Measurements from ENCODE around the gene IPCEF1. TPM values are rescaled to one million over a fixed set of nuclear protein-coding genes. Genes with fewer than 3 reads are reported as not detected.

The IPCEF1 gene
- total and polyA plus RNA-seq, 2 donors (not counting 3 experiments of a cell fraction or from before 2014, with no cell fraction given): 0.01 to 0.51 TPM

- H3K9me1 ChIP-seq (replicated peaks; ENCODE audit: control insufficient read depth, extremely low read depth, insufficient read depth, low read length): no peaks in the 10 kb centered on the region
- H3K9me3 ChIP-seq (replicated peaks; ENCODE audit: control insufficient read depth, insufficient read depth, low read length): no peaks in the 10 kb centered on the region
- BruUV-seq (replicated peaks): no TSS peak
- H2AFZ ChIP-seq (ENCODE audit: low read depth, low read length): no peak overlapping the region
- no peak overlapping the region for H3K4me3 ChIP-seq (replicated peaks in 1 of 3; ENCODE audit: insufficient read depth in 1 of 3, low read depth in 1 of 3, low read length in 3 of 3)
- no peaks in the 10 kb centered on the region for H3K79me2 ChIP-seq (ENCODE audit: control insufficient read depth, insufficient read depth, low read length)
- H3K27ac ChIP-seq (ENCODE audit: insufficient read depth, low read depth, low read length): no peak overlapping the region
- no peaks in the 10 kb centered on the region for H3K27me3 ChIP-seq (ENCODE audit: control insufficient read depth in 2 of 2, insufficient read depth in 2 of 2, low read length in 2 of 2)
- ChIA-PET CTCF (no interaction called here), POLR2A (no interaction called here)
- H4K20me1 ChIP-seq (replicated peaks; ENCODE audit: control insufficient read depth, extremely low read depth, insufficient read depth, low read length): no peaks in the 10 kb centered on the region
- H3K4me2 ChIP-seq (ENCODE audit: insufficient read depth, low read length): no peak overlapping the region
- dilution Hi-C loops (cut with MboI; ENCODE audit: extremely low pct_ligation_motif_present, low sequenced_read_pairs) (no loop called here), intact Hi-C loops (cut with micrococcal nuclease) (no loop called here)
- no peaks in the 10 kb centered on the region for H3K36me3 ChIP-seq (ENCODE audit: control insufficient read depth in 2 of 2, extremely low read depth in 1 of 2, insufficient read depth in 2 of 2, low read length in 2 of 2)
- H3K9ac ChIP-seq (replicated peaks; ENCODE audit: extremely low read depth, insufficient read depth, low read length): no peak overlapping the region
- TF ChIP-seq POLR2AphosphoS5 (IDR thresholded peaks at IDR 0.05; ENCODE audit: insufficient read depth, low read depth, low read length) (no peak), FOS (IDR thresholded peaks at IDR 0.05; ENCODE audit: borderline replicate concordance, insufficient read depth, low read length) (no peak), POLR2A (IDR thresholded peaks at IDR 0.05; ENCODE audit: low read depth, low read length) (no peak), GATA2 (IDR thresholded peaks at IDR 0.05; ENCODE audit: insufficient read depth, insufficient read length, low read depth, low read length) (no peak), JUN (IDR thresholded peaks at IDR 0.05; ENCODE audit: borderline replicate concordance, insufficient read depth, insufficient read length, low read depth) (no peak), MAX (IDR thresholded peaks at IDR 0.05; ENCODE audit: insufficient read depth, insufficient read length) (no peak), CTCF (IDR thresholded peaks at IDR 0.05; ENCODE audit: extremely low read depth in 1 of 2, insufficient read depth in 1 of 2, low read depth in 1 of 2, low read length in 2 of 2) (no peak), MYC (IDR thresholded peaks at IDR 0.05; ENCODE audit: low read depth, low read length) (no peak), EZH2 (IDR thresholded peaks at IDR 0.05; ENCODE audit: borderline replicate concordance, low read depth, low read length, severe bottlenecking) (no peak)
- H3K4me1 ChIP-seq (ENCODE audit: control insufficient read depth, extremely low read depth, insufficient read depth, low read length): no peaks in the 10 kb centered on the region
- FAIRE-seq (peak; percentile 46), DNase-seq (ENCODE audit: low read depth, low spot score) (no peak)
Measured at GRCh38 chr6:154358019-154358545, 1.5 kb upstream of the IPCEF1 start.
